H4 (cell line): ENCODE data around the gene SETX. TPM values are rescaled to one million over a fixed set of nuclear protein-coding genes. Genes with fewer than 3 reads are reported as not detected.
A peak's percentile ranks its signal among the peaks of the same experiment; 100 is the strongest.

ENCODE experiments used
- DNase-seq: peaks from one replicate; pipeline ENCODE4 v3.0.0-alpha.2; 2015; ENCODE audit warnings: low spot score
- total RNA-seq: library from RNA; depleted of rRNA; stranded (reverse); fragments of >200 nt; shearing (Covaris generic); gene quantifications from 2 replicates; pipeline ENCODE4 v1.2.3, GENCODE V29; 2014

Gene SETX
- total RNA-seq, 1 experiment from 2014 or later = 16.7 TPM

DNA sequence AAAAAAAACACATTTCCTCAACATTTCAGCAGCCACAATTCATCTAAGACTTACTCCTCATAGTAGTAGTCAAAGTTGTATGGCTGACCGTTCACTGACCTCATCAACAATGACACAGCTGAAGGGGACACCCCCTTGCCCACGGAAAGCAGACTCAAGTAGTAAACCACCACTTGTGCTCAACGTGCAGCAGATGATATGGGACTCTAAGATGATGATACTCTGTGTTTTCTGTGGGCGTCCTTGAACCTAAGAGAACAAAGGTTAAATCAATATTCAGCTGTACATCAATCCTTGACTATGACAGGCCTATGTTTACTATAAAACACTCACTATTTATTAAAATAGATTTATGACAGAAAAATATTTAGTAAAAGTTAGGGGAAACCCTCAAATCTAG, 71.6 kb downstream of the SETX start:
- no peak for DNase-seq

GRCh38 chr9:132274861-132275260, 79.9 kb downstream of the SETX start:
- DNase-seq = no peak

DNA sequence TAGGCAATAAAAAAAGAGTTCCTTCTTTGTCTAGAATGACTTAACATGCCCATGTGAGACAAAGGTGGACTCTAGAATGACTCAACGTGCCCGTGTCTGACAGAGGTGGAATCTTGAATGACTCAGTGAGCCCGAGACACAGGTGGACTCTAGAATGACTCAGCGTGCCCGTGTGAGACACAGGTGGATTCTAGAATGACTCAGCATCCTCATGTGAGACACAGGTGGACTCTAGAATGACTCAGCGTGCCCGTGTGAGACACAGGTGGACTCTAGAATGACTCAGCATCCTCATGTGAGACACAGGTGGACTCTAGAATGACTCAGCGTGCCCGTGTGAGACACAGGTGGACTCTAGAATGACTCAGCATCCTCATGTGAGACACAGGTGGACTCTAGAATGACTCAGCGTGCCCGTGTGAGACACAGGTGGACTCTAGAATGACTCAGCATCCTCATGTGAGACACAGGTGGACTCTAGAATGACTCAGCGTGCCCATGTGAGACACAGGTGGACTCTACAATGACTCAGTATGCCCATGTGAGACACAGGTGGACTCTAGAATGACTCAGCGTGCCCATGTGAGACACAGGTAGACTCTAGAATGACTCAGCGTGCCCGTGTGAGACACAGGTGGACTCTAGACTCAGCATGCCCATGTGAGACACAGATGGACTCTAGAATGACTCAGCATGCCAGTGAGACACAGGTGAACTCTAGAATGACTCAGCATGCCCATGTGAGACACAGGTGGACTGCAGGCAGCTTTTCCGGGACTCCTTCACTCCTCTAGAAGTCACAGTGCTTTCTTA, 84.9 kb downstream of the SETX start:
- peak; percentile 37 for DNase-seq

GRCh38 chr9:132268725-132269352, 85.9 kb downstream of the SETX start:
- peak; percentile 59 for DNase-seq

- no peak for DNase-seq
These were observed 87.1 kb downstream of the SETX start for GRCh38 chr9:132267660-132268059.

GRCh38 chr9:132266017-132266416, 88.8 kb downstream of the SETX start:
- DNase-seq = no peak

- DNase-seq = no peak
These were observed 93.9 kb downstream of the SETX start for GRCh38 chr9:132260846-132261245.

GRCh38 chr9:132250324-132251262, 104.2 kb downstream of the SETX start:
- no peak for DNase-seq

- DNase-seq = no peak
These were observed 105.1 kb downstream of the SETX start for GRCh38 chr9:132249690-132250089.

GRCh38 chr9:132249123-132249522, 105.7 kb downstream of the SETX start:
- DNase-seq = no peak

DNA sequence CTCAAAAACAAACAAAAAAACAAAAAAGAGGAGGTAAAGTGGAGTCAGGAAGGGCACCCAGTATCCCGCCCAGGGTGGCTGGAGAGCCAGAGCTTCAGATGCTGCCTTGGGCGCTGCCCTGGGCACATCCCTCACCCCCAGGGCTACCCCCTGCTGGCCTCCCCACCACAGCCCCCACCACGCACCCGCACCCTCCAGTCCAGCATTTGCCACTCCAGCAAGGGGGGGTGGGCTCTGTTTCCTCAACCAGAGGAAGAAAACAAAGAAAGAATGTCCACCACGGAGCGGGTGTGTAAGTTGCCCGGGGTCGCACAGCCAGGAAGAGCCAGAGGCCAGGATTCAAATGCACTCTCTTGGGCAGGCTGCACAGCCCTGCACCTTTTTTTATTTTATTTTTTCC, 106.8 kb downstream of the SETX start:
- DNase-seq = no peak

- DNase-seq = no peak
These were observed 109.3 kb downstream of the SETX start for GRCh38 chr9:132245465-132245864.

DNA sequence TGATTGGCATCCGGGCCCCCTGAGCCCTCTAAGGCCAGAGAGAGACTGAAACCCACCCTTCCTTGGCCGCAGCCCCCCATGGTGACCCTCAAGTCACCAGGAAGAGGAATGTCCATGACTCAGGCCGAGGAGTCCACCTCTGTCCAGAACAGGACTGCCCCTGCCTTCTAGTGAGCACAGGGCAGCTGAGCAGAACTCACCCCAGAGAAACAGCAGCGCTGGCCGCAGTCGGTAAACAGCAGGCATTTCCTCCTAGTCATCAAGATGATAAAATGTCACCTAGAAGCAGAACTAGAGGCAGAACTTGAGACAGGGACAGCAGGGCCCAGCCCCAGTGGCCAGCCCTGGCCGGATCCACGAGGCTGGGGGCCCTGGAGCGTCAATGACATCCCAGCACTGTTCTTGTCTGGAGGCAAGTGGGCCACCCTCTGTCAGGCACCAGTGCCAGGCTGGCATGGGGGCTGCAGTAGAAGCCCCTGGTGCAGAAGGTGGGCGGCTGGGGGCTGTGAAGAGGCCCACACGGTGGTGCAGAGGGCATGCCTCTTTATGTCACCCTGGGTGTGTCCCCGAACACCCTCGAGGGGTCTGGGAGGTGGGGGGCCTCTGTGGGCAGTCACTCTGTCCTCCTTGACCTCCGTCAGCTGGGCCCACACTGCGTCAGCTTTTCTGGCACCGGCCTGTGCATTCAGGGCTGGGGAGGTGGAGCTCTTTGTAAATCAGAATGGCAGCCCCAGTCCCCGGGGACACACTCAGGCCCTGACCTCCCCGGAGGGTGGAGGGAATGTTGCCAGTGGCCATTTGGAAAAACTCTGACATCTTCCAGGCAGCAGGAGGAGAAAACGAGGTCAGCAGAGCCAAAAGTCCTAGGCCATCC, 110.0 kb downstream of the SETX start:
- no peak for DNase-seq

DNA sequence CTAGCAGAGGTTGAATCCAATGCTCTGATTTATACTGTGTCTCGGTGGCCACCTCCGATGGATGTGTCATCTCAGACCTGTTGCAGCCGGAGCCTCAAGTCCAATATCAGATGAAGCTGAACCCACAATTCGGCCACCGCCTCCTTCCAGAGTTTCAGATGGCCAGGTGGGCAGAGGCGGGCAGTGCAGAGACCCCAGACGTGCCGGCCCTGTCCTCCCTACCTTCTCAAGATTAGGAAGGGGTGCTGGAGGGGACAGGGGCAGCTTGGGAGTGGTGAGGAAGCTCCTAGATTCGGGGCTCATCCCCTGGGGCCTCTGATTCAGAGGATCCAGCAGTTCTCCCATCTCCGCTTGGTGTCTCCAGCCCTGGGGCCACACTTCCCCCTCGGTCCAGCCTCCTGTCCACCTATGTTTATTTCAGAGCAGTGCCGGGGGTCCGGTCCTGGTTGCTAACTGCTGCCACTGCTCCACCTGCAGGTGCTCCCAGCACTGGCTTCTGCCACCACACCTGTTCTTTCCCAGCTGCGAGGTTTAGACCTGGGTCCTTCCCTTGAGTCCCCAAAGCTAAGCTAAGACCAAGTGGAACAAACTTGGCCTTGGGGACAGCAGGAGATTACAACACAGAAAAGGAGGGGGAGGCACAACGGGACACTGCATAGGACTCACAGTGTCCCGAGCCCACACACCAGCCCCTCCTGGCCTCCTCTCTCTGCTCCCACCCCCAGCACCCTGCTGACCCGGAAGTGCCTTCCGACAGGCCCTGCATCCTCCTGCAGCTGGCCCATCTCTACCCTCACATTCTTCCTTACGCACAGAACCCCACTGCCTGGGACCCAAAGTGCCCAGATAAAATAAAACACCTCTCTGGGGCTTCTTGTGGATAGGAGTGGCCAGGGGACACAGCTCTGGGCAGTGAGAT, 111.4 kb downstream of the SETX start:
- DNase-seq = no peak

DNA sequence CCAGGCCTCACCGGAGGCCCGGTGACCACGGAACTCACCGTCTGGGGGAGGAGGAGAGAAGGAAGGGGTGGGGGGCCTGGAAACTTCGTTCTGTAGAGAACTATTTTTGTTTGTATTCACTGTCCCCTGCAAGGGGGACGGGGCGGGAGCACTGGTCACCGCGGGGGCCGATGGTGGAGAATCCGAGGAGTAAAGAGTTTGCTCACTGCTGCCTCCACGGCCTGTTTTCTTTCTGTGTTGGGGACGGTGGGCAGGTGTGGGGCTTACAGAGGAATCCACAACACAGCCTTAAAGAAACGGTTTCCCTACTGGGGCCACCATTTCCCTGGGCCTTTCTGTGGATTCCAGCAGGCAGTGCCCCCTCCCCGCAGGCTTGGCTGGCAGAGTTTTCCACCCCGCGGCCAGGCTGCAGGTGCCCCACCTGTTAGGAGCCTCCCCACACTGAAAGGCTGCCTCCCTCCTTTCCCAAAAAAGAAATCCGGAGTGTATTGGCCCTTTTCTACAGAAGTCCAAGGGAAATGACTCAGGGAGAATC, 112.1 kb downstream of the SETX start:
- DNase-seq = no peak

DNA sequence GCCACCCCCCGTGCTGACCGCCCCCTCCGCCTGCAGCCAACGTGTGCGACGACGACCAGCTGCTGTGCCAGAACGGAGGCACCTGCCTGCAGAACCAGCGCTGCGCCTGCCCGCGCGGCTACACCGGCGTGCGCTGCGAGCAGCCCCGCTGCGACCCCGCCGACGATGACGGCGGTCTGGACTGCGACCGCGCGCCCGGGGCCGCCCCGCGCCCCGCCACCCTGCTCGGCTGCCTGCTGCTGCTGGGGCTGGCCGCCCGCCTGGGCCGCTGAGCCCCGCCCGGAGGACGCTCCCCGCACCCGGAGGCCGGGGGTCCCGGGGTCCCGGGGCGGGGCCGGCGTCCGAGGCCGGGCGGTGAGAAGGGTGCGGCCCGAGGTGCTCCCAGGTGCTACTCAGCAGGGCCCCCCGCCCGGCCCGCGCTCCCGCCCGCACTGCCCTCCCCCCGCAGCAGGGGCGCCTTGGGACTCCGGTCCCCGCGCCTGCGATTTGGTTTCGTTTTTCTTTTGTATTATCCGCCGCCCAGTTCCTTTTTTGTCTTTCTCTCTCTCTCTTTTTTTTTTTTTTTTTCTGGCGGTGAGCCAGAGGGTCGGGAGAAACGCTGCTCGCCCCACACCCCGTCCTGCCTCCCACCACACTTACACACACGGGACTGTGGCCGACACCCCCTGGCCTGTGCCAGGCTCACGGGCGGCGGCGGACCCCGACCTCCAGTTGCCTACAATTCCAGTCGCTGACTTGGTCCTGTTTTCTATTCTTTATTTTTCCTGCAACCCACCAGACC, 112.8 kb downstream of the SETX start:
- no peak for DNase-seq

DNA sequence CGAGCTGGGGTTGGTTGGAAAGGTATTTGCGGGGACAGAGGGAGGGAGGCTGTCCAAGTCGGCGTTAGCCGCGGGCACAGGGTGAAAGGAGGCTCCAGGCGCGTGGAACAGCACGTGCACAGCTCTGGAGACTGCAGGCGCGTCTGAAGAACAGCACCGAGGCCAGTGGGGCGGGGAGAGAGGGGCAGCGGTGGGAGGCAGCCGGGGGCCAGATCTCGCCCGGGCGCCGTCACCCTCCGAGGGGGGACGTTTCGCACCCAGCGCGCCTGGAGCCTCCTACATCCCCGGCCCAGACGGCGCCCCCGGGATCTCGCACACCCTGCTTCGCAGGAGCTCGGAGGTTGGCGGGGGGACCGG, 113.3 kb downstream of the SETX start:
- DNase-seq = no peak

DNA sequence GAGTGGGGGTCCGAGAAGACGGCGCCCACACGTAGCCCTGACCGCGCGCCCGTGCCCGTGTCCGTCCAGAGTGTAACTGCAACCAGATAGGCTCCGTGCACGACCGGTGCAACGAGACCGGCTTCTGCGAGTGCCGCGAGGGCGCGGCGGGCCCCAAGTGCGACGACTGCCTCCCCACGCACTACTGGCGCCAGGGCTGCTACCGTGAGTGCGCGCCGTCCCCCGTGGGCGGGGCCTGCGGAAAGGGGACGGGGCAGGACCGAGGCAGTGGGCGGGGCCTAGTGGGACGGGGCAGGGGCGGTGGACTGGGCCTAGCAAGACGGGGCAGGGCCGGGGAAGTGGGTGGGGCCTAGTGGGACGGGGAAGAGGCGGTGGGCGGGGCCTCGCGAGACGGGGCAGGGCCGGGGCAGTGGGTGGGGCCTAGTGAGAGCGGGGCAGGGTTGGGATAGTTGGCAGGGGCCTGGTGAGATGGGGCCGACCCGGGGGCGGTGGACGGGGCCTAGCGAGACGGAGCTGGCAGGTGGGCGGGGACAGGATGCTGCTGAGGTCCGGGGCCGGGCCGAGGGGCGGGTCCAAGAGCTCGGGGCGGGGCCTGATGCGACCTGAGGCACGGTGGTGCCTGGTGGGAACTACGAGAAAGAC, 113.8 kb downstream of the SETX start:
- peak; percentile 72 for DNase-seq
